Epidermal melanocyte (primary cell): Measurements from ENCODE around the gene ARFGEF2.
"Not testable (repeated sequence)": the region's sequence is repeated elsewhere in the genome, so short reads cannot be mapped to it uniquely, and the experiment has no call there.

Experiments used
- DNase-seq: peaks from one replicate; pipeline ENCODE4 v3.0.0; 2011; ENCODE audit warnings: low spot score; ENCODE audit not compliant: insufficient read length

Gene ARFGEF2

GRCh38 chr20:48990467-48990866, 69.0 kb downstream of the ARFGEF2 start:
- no peak for DNase-seq

- no peak for DNase-seq
Measured at GRCh38 chr20:48995589-48995988, 74.1 kb downstream of the ARFGEF2 start.

- DNase-seq: no peak
Measured at GRCh38 chr20:48999890-49000870, 78.7 kb downstream of the ARFGEF2 start.

- DNase-seq: no peak
Measured at GRCh38 chr20:49001741-49002140, 80.2 kb downstream of the ARFGEF2 start.

- no peak for DNase-seq
Measured at GRCh38 chr20:49006446-49006980, 85.0 kb downstream of the ARFGEF2 start.

- no peak for DNase-seq
Measured at GRCh38 chr20:49009899-49010631, 88.6 kb downstream of the ARFGEF2 start.

GRCh38 chr20:49024220-49024619, 102.7 kb downstream of the ARFGEF2 start:
- DNase-seq: no peak

- DNase-seq: not testable (repeated sequence)
Measured at GRCh38 chr20:49028177-49028576, 106.7 kb downstream of the ARFGEF2 start.

GRCh38 chr20:49028684-49029083, 107.2 kb downstream of the ARFGEF2 start:
- no peak for DNase-seq

GRCh38 chr20:49029203-49029602, 107.7 kb downstream of the ARFGEF2 start:
- DNase-seq: no peak

GRCh38 chr20:49030954-49031619, 109.6 kb downstream of the ARFGEF2 start:
- no peak for DNase-seq

GRCh38 chr20:49032455-49032854, 110.9 kb downstream of the ARFGEF2 start:
- no peak for DNase-seq

GRCh38 chr20:49034070-49034732, 112.7 kb downstream of the ARFGEF2 start:
- DNase-seq: no peak

- DNase-seq: no peak
Measured at GRCh38 chr20:49037962-49038387, 116.5 kb downstream of the ARFGEF2 start.

GRCh38 chr20:49039854-49040253, 118.3 kb downstream of the ARFGEF2 start:
- DNase-seq: no peak

- DNase-seq: no peak
Measured at GRCh38 chr20:49043000-49043399, 121.5 kb downstream of the ARFGEF2 start.

- DNase-seq: no peak
Measured at GRCh38 chr20:49045440-49046086, 124.1 kb downstream of the ARFGEF2 start.

- peak; percentile 80 for DNase-seq
Measured at GRCh38 chr20:49046087-49046900, 124.8 kb downstream of the ARFGEF2 start, which contains the start of gene CSE1L. CSE1L (plus strand) TSS chr20:49046312; CDS start chr20:49058464, 12,152 bp downstream.

GRCh38 chr20:49052334-49052733, 130.8 kb downstream of the ARFGEF2 start:
- DNase-seq: peak; percentile 19
